Islet precursor cell (in vitro differentiated cells): ENCODE measurements around the gene CYB5RL.
"Not testable (repeated sequence)": the region's sequence is repeated elsewhere in the genome, so short reads cannot be mapped to it uniquely, and the experiment has no call there.

Experiments used
- DNase-seq: peaks from one replicate; pipeline ENCODE4 v3.0.0-alpha.2; 2018

The CYB5RL gene

DNA sequence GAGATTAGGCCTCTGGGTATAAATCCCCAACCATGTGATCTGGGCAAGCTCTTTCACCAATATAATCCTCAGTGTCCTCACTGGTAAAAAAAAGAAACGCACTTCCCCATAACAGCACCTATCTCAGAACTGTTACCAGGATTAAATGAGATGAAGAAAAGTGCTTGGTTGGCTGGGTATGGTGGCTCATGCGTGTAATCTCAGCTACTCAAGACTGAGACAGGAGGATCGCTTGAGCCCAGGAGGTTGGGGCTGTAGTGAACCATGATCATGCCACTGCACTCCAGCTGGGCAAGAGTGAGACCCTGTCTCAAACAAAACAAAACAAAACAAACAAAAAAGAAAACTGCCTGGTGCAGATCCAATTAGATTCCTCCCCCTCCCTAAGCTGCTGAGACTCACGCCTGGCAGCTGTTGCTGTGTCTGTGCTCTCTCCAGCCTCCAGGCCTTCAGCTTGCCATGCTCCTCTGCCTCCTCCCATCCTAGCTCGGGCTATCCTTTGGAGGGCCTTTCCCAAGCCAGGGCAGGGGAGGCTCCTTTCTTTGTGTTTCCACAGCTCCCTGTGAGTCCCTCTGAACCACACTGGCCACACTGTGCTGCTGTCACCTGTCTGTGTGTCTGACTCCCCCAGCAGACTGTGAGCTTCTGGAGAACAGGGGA is 19.0 kb downstream of the CYB5RL start:
- no peak for DNase-seq

DNA sequence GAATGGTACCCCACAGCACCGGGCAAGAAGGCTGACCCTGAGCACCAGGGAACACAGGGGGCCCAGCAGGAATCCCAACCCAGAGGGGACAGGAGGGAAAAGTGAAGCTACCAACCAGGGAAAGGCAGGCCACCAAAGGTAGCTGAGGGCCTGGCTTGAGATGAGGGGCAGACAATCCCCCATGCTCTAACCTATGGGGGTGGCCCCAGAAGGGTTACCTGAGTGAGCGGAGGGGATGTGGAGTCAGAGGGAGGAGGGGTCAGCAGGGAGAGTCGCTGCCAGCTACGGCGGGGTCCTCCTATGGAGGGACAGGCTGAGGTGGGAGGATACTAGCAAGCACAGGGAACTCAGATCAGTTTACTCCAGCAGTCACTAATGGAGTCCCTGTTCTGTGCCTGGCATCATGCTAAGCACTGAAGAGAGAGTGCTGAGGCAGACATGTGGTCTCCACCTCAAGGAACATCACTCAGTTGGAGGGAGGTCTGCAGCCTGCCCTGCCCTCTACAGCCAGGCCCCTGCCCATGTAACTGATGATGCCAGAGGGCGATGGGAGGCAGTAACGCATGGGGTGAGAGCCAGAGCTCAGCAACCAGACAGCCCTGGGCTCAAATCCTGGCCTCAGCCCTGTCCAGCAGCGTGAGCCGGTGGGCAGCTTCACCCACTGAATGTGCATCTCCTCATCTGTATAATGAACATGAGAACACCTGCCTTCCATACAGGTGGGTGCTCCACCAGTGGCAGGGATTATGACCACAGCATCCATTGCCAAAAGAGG is 21.3 kb downstream of the CYB5RL start:
- DNase-seq: no peak

DNA sequence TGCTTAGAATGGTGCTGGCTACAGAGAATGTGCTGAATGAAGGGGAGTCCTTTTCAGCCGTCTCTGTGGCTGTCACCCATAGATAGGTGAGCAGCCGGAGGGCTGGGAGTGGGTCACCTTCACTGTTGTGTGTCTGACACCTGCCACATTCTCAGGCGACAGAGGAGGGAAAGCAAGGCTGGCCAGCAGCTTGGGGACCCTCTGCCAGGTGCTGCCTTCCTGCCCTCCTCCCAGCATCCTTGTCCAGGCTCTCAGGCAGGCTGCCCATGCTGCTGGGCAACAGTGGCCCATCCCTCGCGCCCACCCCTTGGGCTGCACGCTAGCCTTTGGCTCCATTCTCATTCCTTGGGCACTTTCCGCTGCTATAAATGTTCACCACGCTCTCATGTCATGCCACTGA is 22.1 kb downstream of the CYB5RL start:
- DNase-seq: no peak

DNA sequence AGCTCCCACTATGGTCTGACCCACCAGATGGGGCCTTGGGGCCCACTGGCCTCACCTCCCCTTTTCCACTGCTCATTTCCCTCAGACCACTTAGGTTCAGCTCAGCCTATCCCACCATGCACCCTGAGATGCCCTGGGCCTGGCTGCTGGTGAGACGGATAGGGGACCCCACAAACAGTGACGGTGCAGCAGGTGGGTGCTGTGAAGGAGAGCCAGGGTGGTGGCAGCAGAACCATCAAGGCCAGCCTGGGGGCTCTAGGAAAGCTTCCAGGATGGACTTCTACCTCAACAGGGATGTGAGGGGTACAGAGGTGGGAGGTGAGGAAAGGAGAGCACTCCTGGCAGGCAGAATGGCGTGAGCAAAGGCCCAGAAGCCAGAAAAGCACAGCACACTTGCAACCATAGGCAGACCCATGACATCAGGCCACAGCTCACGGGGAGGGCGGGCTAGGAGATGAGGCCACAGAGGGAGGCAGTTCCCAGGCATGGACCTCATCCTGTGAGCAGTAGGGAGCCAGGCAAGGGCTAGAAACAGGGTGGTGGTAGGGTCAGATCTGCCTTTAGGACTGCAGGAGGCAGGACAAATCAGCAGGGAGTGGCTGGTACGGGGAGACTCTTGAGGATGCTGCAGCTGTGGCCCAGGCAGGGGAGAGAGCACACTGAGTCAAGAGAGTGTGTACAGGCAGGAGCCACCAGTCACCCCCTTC is 23.1 kb downstream of the CYB5RL start:
- DNase-seq: no peak

DNA sequence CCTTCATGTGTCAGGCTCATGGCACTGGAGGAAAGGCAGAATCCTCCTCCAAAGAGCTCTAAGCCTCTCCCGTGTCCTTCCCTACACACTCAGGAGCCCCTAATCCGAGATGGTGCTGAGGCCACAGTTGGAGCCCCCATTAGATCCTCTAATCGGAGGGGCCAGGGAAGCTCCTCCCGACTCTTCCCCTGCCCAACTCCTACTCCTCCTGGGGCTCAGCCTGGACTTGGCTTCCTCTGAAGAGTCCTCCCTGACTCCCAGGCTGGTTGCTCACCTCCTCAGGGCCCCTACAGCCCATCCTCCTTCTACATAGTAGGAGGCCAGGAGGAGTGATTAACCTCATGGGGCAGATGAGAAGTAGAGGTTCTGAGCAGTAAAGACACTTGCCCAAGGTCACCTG is 25.7 kb downstream of the CYB5RL start:
- DNase-seq: no peak

DNA sequence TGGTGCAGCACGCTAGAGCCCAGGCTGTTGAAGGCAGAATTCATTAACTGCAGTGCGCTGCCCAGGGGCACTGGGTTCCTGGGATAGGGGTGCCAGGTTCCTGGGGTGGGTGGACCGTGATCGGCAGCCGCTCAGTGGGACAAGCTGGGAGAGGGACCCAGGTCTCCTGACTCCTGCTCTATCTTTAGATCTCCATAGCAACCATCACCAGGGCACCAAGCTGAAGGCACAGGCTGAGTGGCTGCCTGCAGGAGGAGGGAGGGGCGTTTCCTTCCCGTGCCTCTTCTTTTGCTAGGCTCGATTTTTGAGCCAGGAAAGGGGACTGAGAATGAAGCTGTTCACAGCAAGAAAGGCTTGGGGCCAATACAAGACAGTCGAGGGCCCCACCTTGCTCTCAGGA is 26.1 kb downstream of the CYB5RL start:
- no peak for DNase-seq

DNA sequence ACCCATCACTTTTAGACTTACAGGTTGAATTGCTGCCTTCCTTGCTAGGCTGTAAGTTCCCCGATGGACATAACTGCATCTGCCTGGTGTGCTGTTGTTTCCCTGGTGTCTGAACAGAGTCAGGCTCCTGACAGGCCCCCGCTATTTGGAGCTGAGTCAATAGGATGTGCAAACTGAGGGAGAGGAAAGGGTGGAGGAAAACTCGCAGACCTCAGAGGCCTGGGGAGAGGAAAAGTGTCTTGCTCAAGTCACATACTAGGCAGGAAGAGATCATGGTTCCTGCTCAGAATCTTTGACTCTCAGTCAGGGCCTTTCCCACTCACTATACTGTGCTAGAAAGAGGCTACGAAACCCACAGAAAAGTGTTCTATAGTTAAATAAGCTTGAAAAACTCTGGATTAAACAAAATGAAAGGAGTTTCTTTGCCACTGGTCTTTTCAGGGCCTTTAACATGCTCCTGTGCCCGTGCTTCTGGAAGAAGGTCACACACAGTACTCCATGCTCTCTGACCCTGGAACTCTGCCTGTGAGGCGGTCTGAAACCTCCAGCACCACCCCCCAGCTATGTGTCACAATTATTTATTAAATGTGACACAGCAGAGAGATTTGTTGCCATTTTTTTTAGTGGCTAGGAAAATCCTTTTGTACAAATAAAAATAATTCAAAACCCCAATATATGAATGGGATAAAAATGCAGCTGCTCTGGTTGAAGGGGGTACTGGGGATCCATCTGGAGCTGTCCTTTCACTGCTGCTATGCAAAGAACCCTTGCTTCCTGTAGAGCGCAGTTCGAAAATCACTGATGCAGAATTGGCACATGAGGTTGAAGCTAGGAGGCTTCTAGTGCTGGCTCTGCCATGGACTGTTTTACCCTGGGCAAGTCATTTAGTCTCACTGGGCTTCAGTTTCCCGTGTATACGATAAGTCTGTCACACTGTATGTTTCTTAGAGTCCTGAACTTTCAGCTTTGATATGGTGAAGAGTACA is 26.9 kb downstream of the CYB5RL start:
- DNase-seq: no peak

DNA sequence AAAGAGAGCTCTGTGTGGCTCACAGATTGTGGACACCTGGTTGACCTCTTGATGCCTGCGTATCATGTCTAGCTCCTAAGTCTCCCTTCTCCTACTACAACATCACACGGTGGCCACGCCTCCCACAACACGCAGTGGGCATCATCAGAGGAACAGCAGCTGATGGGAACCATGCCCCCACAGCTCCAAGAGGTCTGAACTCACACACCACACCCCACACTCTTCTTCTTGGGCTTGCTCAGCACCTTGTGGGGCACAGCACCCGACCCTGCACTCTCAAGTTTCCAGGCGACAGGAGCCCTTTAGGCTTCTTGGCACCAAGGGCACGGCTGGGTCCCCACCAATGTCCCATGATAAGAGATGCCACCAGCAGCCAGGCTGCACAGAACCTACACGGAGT is 28.2 kb downstream of the CYB5RL start:
- DNase-seq: no peak

DNA sequence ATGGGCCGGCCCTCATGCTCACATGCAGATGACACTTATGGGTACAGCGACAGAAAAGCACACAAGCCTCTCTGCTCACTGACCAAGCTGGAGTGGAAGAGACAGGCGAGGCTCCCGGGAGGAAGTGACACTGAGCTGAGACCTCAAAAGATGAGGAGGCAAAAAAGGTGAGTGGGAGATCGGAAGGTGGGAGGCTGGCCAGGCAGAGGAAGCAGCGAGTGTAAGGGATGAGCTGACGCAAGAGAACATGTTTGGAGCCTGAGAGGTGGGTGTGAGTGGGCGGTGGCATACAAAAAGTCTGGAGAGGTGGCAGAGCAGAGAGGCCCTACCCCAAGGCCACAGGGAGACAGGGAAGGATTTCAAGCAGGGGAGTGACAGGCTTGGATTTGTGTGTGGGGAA is 28.8 kb downstream of the CYB5RL start:
- no peak for DNase-seq

DNA sequence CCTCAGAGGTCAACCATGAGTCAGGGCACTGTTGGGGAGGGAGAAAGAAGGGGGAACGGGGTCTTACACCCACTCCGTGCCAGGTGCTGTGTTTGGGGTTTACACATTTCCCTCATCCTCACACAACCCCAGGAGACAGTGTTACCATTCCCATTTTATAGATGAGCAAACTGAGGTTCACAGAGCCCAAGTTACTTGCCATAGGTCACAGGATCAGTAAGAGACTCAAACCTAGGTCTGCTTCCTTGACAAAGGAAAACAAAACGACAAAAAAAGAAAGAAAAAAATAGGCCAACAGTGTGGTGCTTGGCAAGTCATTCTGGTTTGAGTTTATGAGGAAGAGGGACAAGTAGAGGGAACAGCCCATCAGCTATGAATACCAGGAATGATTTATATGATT is 30.8 kb downstream of the CYB5RL start:
- no peak for DNase-seq

DNA sequence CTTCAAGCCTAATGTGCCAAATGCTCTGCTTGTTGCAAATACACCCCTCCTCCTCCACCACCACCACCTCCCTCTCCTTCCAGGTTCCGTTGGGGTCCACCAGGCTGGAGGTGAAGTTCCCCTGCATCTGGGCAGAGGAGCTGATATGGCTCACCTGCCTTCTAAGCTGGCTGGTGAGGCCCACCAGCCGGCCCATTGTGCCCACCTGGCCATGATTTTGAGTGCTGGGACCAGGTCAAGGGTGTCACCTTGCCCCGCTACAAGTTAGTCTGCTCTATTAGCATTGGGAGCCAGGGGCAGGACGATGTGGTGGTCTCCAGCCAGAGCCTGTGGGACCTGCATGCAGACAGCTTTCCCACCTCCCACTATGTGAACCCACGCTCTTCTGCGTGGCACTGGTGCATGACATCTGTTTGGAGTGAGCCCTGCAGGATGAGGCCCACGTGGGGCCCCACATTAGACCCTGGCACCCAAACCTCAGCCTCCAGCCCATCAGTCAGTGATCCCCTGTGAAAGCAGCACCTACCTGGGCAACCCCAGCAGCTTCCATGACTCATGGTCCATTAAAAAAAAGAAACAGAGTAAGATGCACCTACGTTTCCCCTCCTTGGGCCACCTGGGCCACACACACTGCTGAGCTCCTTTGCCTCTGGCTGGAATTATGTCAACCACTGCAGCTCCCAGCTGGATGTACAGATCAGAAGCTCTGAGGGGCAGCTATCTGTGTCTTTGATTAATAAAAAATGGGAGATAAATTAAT is 31.4 kb downstream of the CYB5RL start:
- no peak for DNase-seq

DNA sequence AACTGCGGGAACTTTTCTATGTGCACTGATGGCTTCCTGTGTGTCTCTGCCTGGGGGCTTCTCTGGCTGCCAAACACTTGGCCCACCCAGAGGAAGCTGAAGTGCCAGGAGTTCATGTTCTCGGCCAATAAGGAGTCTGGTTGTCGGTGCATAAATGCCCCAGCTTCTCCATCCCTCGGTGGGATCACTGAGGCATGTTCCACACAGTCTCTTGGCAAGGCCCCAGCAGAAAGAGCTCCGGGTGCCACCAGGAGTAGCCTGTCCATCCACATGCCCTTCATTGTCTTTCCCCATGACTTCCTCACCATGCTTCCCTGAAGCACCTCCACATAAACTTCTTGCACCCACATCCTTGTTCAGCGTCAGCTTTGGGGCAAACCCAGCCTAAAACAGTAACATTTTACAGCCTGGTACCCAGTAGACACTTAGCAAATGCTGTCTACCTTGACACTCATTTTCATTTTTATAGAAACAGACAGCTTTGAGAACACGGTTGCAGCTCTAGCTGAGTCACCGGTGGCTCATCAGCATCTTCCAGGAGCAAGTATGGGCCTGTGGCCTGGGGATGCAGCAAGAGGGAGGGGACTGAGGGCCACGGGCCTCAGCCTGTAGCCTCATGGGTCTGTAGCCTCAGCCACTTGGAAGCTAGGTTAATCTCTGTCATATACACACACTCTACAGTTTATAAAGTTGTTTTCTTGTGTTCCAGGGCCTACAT is 32.2 kb downstream of the CYB5RL start:
- peak; percentile 67 for DNase-seq

DNA sequence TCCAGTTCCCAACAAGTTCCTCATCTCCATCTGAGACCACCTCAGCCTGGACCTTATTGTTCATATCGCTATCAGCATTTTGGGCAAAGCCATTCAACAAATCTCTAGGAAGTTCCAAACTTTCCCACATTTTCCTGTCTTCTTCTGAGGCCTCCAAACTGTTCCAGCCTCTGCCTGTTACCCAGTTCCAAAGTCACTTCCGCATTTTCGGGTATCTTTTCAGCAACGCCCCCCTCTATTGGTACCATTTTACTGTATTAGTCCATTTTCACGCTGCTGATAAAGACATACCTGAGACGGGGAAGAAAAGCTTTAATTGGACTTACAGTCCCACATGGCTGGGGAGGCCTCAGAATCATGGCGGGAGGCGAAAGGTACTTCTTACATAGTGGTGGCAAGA is 33.5 kb downstream of the CYB5RL start:
- not testable (repeated sequence) for DNase-seq

DNA sequence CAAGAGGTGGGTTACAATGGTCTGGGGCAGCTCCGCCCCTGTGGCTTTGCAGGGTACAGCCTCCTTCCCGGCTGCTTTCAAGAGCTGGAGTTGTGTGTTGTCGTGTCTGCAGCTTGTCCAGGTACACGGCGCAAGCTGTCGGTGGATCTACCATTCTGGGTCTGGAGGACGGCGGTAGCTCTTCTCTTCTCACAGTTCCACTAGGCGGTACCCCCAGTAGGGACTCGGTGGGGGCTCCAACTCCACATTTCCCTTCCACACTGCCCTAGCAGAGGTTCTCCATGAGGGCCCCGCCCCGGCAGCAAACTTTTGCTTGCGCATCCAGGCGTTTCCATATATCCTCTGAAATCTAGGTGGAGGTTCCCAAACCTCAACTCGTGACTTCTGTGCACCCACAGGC is 34.7 kb downstream of the CYB5RL start:
- DNase-seq: no peak

DNA sequence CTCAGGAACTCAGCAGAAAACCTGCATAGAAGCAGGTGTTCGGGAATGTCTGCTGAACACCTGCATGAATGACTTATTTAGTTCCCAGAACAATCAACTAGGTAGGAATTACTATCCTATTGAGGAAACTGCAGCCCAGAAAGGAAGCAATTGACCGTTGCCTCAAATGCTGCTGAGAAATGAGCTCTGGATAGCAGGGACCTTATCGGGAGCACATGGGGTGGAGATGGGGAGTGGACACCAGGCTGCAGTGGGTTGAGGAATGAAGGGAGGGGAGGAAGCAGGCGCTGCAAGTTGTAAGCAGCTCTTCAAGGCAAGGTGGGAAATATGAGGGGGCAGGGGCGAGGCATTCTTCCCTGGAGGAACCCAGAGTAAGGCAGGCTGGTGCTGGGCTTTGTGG is 36.3 kb downstream of the CYB5RL start:
- no peak for DNase-seq

DNA sequence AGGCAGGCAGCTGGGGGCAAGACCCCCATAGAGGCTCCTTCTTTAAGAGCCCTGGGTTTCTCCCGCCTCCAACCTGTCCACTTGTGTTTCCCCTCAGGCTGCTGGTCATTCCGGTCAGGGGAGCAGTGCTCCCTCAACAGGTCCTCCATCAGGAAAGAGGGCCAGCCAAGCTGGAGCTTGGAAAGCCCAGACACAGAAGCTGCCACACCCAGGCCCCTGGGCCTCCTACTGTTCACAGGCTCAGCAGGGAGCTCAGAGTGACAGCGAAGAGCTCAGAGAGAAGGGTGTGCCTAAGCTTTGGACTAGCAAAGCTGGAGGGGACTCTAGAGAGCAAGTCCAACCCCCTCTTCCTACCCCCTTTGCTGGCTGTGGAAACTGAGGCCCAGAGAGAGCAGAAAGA is 36.8 kb downstream of the CYB5RL start:
- DNase-seq: peak; percentile 56

DNA sequence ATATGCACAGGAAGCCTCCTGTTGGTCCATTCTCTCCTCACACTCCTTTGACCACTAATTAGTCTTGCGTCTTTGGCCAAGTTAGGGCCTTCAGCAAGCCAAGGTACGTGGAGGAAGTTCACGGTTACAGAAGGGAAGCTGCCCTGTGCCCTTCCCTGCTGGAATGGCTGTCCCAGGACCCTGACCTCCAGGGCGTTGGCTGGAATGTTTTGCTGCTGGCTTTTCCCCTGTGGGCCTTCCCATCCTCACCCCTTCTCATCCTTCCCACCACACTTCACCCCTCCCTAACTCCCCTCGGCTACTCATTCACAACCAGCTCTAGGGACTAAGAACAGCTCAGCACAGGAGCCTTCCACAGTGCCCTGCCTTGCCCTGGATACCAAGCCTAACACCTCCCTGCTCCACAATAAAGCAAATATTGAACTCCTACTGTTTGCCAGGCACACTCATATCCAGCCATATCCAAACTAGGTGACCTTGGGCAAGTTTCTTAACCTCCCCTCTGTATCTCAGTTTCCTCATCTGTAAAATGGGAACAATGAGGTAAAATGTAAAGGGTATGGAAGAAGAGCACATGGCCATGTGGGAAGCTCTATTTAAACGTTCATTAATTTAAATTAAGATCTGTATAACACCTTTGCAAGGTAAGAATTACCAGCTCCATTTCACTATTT is 38.2 kb downstream of the CYB5RL start:
- peak; percentile 40 for DNase-seq

DNA sequence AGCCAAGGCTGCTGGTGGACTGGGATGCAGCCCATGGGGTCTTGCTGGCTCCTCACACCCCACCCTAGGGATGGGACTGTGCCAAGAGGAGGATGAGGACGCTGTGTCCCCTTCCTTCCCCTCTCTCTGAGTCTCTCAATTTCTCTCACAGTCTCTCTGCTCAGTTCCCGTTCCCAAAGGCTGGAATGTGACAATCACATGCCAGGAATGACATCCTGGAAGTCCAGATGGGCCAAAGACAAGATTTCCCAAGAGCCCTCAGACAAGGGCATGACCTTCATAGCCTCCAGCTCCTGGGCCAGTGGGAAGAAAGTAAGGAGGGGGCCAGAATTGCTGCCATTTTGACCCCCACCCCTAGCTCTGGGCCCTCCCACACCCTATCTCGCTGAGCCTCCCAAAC is 39.5 kb downstream of the CYB5RL start:
- DNase-seq: peak; percentile 62

DNA sequence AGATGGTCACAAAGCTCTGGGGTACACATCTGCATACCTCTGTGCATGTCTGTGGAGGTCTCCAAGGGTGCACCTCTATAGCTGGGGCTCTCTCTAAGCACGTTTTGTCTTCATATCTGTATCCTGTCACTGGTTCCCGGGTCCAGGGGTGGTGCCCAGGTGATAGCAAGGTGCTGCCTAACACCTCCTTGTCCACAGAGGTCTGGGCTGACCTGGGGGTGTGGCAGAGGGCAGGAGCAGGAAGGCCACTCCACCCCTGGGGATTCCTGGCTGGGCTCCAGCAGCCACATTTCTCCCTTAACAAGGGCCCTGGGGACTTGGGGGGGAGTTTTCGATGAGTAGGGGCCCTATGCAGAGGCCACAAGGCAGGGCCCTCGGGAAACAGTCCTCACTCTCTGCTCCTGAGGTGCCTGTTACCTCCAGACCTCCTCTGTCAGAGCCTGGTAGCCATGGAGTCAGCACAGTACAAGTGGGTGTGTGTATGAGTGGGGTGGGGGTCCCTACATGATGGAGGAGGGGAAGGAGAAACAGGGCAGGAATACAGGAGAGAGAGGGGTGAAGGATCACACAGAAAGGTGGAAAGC is 40.0 kb downstream of the CYB5RL start:
- peak; percentile 52 for DNase-seq

DNA sequence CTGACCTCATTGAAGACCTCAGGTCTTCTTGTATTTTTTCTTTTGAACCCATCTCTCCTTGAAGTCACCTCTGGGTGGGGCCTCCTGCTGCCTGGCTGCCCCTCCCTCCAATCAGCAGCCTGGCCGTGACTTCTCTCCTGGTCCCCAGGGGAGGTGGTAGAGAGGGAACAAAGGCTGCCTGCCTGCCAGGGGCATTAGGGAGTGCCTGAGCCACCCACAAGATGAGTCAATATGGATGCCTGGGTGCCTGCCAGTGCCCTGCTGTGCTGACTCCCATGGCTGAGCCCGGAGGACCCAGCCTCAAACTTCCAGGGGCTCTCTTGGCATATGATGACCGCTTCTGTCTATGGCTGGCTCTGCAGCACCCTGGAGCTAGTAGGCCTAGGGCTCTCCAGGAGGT is 41.8 kb downstream of the CYB5RL start:
- DNase-seq: peak; percentile 40
